SK-N-SH (cell line): ENCODE measurements around the gene NSD1. TPM values are rescaled to one million over a fixed set of nuclear protein-coding genes. Genes with fewer than 3 reads are reported as not detected.

Source experiments
- CTCF ChIA-PET: fragments of 300-600, 350-600 bp; formaldehyde crosslinking; extraction: SDS; loops from one replicate; lab custom pipeline; 2021; lab: Yijun Ruan, JAX
- POLR2A ChIA-PET: fragments of 350-600 bp; sonication (Branson Sonifier 250); formaldehyde crosslinking; extraction: SDS; loops from one replicate; lab custom pipeline; 2020; ENCODE audit warnings: antibody characterized with exemption, inconsistent platforms; lab: Yijun Ruan, JAX
- DNase-seq: peaks from one replicate; pipeline ENCODE4 v3.0.0; 2012
- H2AFZ ChIP-seq: fragments of 200-600 bp; sonication (generic); 2 replicates; pipeline ENCODE4 v1.8.1; 2016; ENCODE audit warnings: antibody characterized with exemption, mild to moderate bottlenecking, low read depth
- H3F3A ChIP-seq: fragments of 200-600 bp; sonication (generic); replicated peaks from 2 replicates; pipeline ENCODE3; 2016; ENCODE audit warnings: antibody characterized with exemption, mild to moderate bottlenecking; ENCODE audit not compliant: insufficient read depth
- H3K27ac ChIP-seq, 2 experiments: fragments of 200-500 bp in 1 of 2; fragments of 200-600 bp in 1 of 2; sonication (Bioruptor generic) in 1 of 2; sonication (generic), shearing (Covaris generic) in 1 of 2; 2 replicates each; pipeline versions ENCODE4 v1.5.1 to v1.6.1; 2014 to 2016; ENCODE audit warnings: low read depth in 2 of 2, inconsistent platforms in 1 of 2, low read length in 1 of 2, mild to moderate bottlenecking in 1 of 2, mixed read lengths in 1 of 2
- H3K27me3 ChIP-seq: fragments of 200-600 bp; sonication (generic), shearing (Covaris generic); 2 replicates; pipeline ENCODE4 v1.6.1; 2016; ENCODE audit warnings: mixed run types; ENCODE audit not compliant: insufficient read depth
- H3K36me3 ChIP-seq, 2 experiments: fragments of 200-500 bp in 1 of 2; fragments of 200-600 bp in 1 of 2; sonication (Bioruptor generic) in 1 of 2; sonication (generic) in 1 of 2; replicated peaks in 1 of 2; 2 replicates each; pipeline versions ENCODE3 to v1.5.1; 2014 to 2016; ENCODE audit warnings: low read length in 1 of 2, mild to moderate bottlenecking in 1 of 2; ENCODE audit not compliant: insufficient read depth in 2 of 2, control insufficient read depth in 1 of 2
- H3K4me1 ChIP-seq, 2 experiments: fragments of 200-500 bp in 1 of 2; fragments of 200-600 bp in 1 of 2; sonication (Bioruptor generic) in 1 of 2; sonication (generic), shearing (Covaris generic) in 1 of 2; 2 replicates each; pipeline versions ENCODE4 v1.5.1 to v1.6.1; 2014 to 2016; ENCODE audit warnings: low read depth in 1 of 2, low read length in 1 of 2, mixed run types in 1 of 2; ENCODE audit not compliant: insufficient read depth in 2 of 2, control insufficient read depth in 1 of 2
- H3K4me2 ChIP-seq: fragments of 200-600 bp; sonication (generic), shearing (Covaris generic); 2 replicates; pipeline ENCODE4 v1.6.1; 2017; ENCODE audit warnings: mixed run types
- H3K4me3 ChIP-seq, 2 experiments: fragments of 200-500 bp in 1 of 2; fragments of 200-600 bp in 1 of 2; sonication (Bioruptor generic) in 1 of 2; sonication (generic), shearing (Covaris generic) in 1 of 2; 2 replicates each; pipeline versions ENCODE4 v1.5.1 to v1.8.1; 2014 to 2016; ENCODE audit warnings: low read depth in 2 of 2, inconsistent platforms in 1 of 2, low read length in 1 of 2, mild to moderate bottlenecking in 1 of 2, mixed read lengths in 1 of 2, moderate library complexity in 1 of 2
- H3K79me2 ChIP-seq: fragments of 200-600 bp; sonication (generic); 2 replicates; pipeline ENCODE4 v1.8.1; 2017; ENCODE audit warnings: mild to moderate bottlenecking; ENCODE audit not compliant: insufficient read depth
- H3K9ac ChIP-seq: fragments of 200-600 bp; sonication (generic); 2 replicates; pipeline ENCODE4 v1.6.1; 2017; ENCODE audit warnings: mixed run types
- H3K9me2 ChIP-seq: fragments of 200-600 bp; sonication (generic); 2 replicates; pipeline ENCODE4 v1.6.1; 2017; ENCODE audit warnings: mixed run types
- H3K9me3 ChIP-seq: fragments of 200-600 bp; sonication (generic); 2 replicates; pipeline ENCODE4 v1.6.1; 2017; ENCODE audit warnings: mixed run types, mild to moderate bottlenecking, moderate library complexity
- H4K20me1 ChIP-seq: fragments of 200-600 bp; sonication (generic); 2 replicates; pipeline ENCODE4 v1.6.1; 2017; ENCODE audit warnings: mild to moderate bottlenecking, mixed run types; ENCODE audit not compliant: insufficient read depth
- CHD2 ChIP-seq: fragments of 150-350 bp; IDR thresholded peaks from 2 replicates; pipeline ENCODE4 v1.6.1; 2018; ENCODE audit warnings: low read length; ENCODE audit not compliant: partially characterized antibody
- EP300 ChIP-seq, 2 experiments: IDR thresholded peaks; 2 replicates each; pipeline versions ENCODE4 v1.4.0 to v1.6.1; 2012; ENCODE audit warnings: borderline replicate concordance in 1 of 2, low read depth in 1 of 2, low read length in 1 of 2
- EZH2phosphoT487 ChIP-seq: fragments of 200-600 bp; sonication (generic); IDR thresholded peaks from 2 replicates; pipeline ENCODE4 v1.6.1; 2017; ENCODE audit warnings: low read depth, mixed run types, mild to moderate bottlenecking, antibody characterized with exemption, moderate library complexity, borderline replicate concordance
- FOXJ3 ChIP-seq: sonication (generic); formaldehyde crosslinking; IDR thresholded peaks from 2 replicates; pipeline ENCODE4 v1.5.1; 2020; ENCODE audit warnings: mild to moderate bottlenecking, missing genetic modification reagents
- FOXM1 ChIP-seq: IDR thresholded peaks from 2 replicates; pipeline ENCODE4 v1.4.0; 2012; ENCODE audit warnings: low read depth, mild to moderate bottlenecking
- GABPA ChIP-seq: IDR thresholded peaks from 2 replicates; pipeline ENCODE4 v1.4.0; 2012; ENCODE audit warnings: low read depth, mild to moderate bottlenecking
- GATA2 ChIP-seq: sonication (generic); formaldehyde crosslinking; IDR thresholded peaks from 2 replicates; pipeline ENCODE4 v1.5.0; 2020; ENCODE audit warnings: mild to moderate bottlenecking, missing genetic modification reagents
- JUND ChIP-seq: IDR thresholded peaks from 2 replicates; pipeline ENCODE4 v1.4.0; 2012
- NRF1 ChIP-seq: IDR thresholded peaks from 2 replicates; pipeline ENCODE4 v1.6.1; 2012; ENCODE audit warnings: low read depth, mild to moderate bottlenecking, low read length
- RFX5 ChIP-seq: IDR thresholded peaks from 2 replicates; pipeline ENCODE4 v1.6.1; 2012; ENCODE audit warnings: mild to moderate bottlenecking, improper control_type of control experiment, low read length
- SIN3A ChIP-seq: IDR thresholded peaks from 2 replicates; pipeline ENCODE4 v1.6.1; 2012; ENCODE audit warnings: low read depth, mild to moderate bottlenecking, low read length, moderate library complexity, borderline replicate concordance
- TCF12 ChIP-seq: IDR thresholded peaks from 2 replicates; pipeline ENCODE4 v1.4.0; 2012
- TEAD4 ChIP-seq: IDR thresholded peaks from 2 replicates; pipeline ENCODE4 v1.4.0; 2012; ENCODE audit warnings: mild to moderate bottlenecking, borderline replicate concordance; ENCODE audit not compliant: insufficient read depth
- YY1 ChIP-seq: IDR thresholded peaks from 2 replicates; pipeline ENCODE4 v1.4.0; 2012; ENCODE audit warnings: low read depth, mild to moderate bottlenecking
- WGBS: methylation state at CpG from one replicate; pipeline ENCODE4 v1.1.6; 2017; ENCODE audit warnings: low lambda C conversion rate; 5-methylcytosine and 5-hydroxymethylcytosine counted together
- polyA plus RNA-seq, 3 experiments: library from polyadenylated mRNA; depleted of rRNA; stranded (reverse); fragments of >200 nt; gene quantifications; 2 replicates each; pipeline ENCODE4 v1.2.3, GENCODE V29; 2012
- TF ChIP-seq, protein P1 (sequence below): IDR thresholded peaks from 2 replicates; pipeline ENCODE4 v1.6.1; 2012; ENCODE audit warnings: mild to moderate bottlenecking, low read depth, low read length, moderate library complexity
- TF ChIP-seq, protein P2 (sequence below): fragments of 150-350 bp; IDR thresholded peaks from 2 replicates; pipeline ENCODE4 v1.6.1; 2017; ENCODE audit warnings: antibody characterized with exemption, low read length, low read depth, borderline replicate concordance

The NSD1 gene
- polyA plus RNA-seq, 1 of the 3 experiments (the other 2 are of a cell fraction), result 6.7 TPM

DNA sequence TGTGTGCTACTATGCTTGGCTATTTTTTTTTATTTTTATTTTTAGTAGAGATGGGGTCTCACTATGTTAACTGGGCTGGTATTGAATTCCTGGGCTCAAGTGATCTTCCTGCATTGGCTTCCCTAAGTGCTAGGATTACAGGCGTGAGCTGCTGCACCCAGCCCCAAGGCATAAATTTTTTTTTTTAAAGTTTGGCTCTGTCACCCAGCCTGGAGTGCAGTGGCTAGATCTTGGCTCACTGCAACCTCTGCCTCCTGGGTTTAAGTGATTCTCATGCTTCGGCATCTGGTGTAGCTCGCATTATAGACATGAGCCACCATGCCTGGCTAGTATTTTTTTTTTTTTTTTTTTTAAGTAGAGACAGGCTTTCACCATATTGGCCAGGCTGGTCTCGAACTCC, 99.6 kb downstream of the NSD1 start:
- Histone ChIP-seq H3K9me2 (no peaks in the 10 kb centered on the region), H4K20me1 (peaks cover 13% of the 10 kb centered on the region), H3K27ac (no peak overlapping the region), H3K4me3 (no peak overlapping the region), H3K9me3 (no peaks in the 10 kb centered on the region), H3K36me3 (peaks cover 7 to 18% of the 10 kb centered on the region in 2 experiments), H3K4me1 (peaks cover 0 to 5% of the 10 kb centered on the region in 2 experiments; a peak in 2 of 4 replicates), H2AFZ (no peak overlapping the region), H3K79me2 (peaks cover 42% of the 10 kb centered on the region; the same call in 1 of the 2 replicates), H3K9ac (no peak overlapping the region), H3K27me3 (no peaks in the 10 kb centered on the region), H3K4me2 (no peak overlapping the region), H3F3A (no peaks in the 10 kb centered on the region)
- 96% methylated on average over 4 of the region's 4 CpGs for WGBS
- ChIA-PET CTCF (no interaction called here), POLR2A (no interaction called here)
- no peak for TF ChIP-seq FOXJ3
- TF ChIP-seq, protein P1, sequence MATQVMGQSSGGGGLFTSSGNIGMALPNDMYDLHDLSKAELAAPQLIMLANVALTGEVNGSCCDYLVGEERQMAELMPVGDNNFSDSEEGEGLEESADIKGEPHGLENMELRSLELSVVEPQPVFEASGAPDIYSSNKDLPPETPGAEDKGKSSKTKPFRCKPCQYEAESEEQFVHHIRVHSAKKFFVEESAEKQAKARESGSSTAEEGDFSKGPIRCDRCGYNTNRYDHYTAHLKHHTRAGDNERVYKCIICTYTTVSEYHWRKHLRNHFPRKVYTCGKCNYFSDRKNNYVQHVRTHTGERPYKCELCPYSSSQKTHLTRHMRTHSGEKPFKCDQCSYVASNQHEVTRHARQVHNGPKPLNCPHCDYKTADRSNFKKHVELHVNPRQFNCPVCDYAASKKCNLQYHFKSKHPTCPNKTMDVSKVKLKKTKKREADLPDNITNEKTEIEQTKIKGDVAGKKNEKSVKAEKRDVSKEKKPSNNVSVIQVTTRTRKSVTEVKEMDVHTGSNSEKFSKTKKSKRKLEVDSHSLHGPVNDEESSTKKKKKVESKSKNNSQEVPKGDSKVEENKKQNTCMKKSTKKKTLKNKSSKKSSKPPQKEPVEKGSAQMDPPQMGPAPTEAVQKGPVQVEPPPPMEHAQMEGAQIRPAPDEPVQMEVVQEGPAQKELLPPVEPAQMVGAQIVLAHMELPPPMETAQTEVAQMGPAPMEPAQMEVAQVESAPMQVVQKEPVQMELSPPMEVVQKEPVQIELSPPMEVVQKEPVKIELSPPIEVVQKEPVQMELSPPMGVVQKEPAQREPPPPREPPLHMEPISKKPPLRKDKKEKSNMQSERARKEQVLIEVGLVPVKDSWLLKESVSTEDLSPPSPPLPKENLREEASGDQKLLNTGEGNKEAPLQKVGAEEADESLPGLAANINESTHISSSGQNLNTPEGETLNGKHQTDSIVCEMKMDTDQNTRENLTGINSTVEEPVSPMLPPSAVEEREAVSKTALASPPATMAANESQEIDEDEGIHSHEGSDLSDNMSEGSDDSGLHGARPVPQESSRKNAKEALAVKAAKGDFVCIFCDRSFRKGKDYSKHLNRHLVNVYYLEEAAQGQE, result no peak
- no peak for TF ChIP-seq GABPA
- TF ChIP-seq RFX5, result no peak
- TF ChIP-seq GATA2 (CRISPR knock-in tag), result no peak
- no peak for TF ChIP-seq TEAD4
- TF ChIP-seq CHD2, result no peak
- no peak for TF ChIP-seq TCF12
- no peak for DNase-seq

DNA sequence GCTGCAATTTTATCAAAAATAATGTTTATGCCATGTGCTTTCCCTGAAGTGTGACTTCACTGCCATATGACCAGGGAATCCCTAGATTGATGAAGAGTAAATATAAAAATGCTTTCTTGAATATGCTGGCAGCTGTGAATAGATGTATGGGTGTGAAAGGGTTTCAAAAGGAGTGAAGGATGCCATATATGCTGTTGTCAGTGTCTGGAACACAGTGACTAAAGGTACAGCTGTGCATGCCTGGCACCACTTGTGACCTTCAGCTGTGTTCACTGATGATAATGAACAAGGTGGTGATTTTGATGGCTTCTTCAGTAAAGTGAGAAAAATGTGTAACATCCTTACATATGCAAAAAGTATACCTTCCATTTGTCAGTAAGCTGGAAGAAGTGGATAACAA, 100.2 kb downstream of the NSD1 start:
- peaks cover 37% of the 10 kb centered on the region; the same call in 1 of the 2 replicates for H3K79me2 ChIP-seq
- no peak for TF ChIP-seq EZH2phosphoT487
- TF ChIP-seq RFX5, result no peak
- TF ChIP-seq, protein P2, sequence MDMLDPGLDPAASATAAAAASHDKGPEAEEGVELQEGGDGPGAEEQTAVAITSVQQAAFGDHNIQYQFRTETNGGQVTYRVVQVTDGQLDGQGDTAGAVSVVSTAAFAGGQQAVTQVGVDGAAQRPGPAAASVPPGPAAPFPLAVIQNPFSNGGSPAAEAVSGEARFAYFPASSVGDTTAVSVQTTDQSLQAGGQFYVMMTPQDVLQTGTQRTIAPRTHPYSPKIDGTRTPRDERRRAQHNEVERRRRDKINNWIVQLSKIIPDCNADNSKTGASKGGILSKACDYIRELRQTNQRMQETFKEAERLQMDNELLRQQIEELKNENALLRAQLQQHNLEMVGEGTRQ, result no peak
- no peak for TF ChIP-seq FOXM1
- no peak for TF ChIP-seq NRF1
- TF ChIP-seq EP300 (IDR thresholded peaks at IDR 0.05; ENCODE audit: borderline replicate concordance in 1 of 2, low read depth in 1 of 2, low read length in 1 of 2), result no peak
- no peak for TF ChIP-seq SIN3A
- TF ChIP-seq YY1, result no peak
- no peak for TF ChIP-seq FOXJ3
- TF ChIP-seq JUND, result no peak

More for the DNA sequence above, 100.2 kb downstream of the NSD1 start:
- Histone ChIP-seq H3K9me2 (no peaks in the 10 kb centered on the region), H4K20me1 (peaks cover 7% of the 10 kb centered on the region; the same call in 1 of the 2 replicates), H3K36me3 (peaks cover 13 to 24% of the 10 kb centered on the region in 2 experiments), H3K4me3 (no peak overlapping the region), H3K4me2 (no peak overlapping the region), H3F3A (peaks cover under 1% of the 10 kb centered on the region), H3K9me3 (no peaks in the 10 kb centered on the region), H2AFZ (no peak overlapping the region), H3K27ac (no peak overlapping the region), H3K4me1 (peaks cover 0 to 5% of the 10 kb centered on the region in 2 experiments; a peak in 2 of 4 replicates), H3K27me3 (no peaks in the 10 kb centered on the region), H3K9ac (no peak overlapping the region)
- CTCF ChIA-PET, result no interaction called here
- POLR2A ChIA-PET, result interaction anchor here (0.6 kb wide), 1 partner anchor 65 kb away, joined by 5 read pairs; no protein-coding TSS in a partner anchor
- DNase-seq, result no peak
